GM18867 (cell line): ENCODE measurements around the gene XYLB.

Source experiments
- ATAC-seq: cut with Tn5 transposase; IDR thresholded peaks from one replicate; pipeline ENCODE4 v1.9.1; 2021; ENCODE audit warnings: mild to moderate bottlenecking, moderate library complexity; ENCODE audit not compliant: unreplicated experiment

Gene XYLB

DNA sequence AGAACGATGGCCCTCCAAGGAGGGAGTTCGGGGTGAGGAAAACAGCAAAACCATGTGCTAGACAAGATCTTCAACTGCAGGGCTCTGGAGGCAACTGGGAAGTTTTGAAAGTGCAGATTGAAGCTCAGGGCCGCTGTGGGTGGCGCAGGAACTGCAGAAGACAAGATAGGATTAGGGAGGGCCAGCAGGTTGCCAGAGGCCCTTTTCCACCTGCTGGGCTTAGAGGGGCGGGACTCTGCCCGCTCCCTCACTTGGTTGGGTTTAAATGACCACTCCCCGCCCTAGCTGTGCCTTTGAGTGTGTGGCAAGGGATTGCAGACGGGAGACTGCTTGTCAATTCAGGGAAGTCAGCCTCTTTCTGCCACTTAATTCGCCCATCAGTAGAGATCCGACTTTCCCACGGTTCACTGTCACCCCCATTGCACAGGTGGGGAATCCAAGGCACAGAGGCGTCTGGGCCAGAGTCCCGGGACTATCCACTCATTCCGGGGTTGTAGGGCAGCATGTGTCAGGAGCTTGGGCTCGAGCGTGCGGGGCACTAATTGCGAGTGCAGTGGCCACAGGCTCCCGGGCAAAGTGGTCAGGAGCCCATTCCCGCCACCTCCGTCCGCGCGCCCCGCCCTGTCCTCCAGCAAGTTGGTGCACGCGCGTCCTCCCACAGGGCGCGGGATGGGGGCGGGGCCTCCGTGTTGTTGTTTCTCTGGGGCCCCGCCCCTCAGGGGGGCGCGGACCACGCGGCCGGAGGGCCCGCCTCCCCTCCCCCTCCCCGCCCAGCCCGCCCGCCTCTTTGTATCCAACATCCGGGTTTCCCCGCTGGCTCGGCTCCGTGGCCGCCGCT lies 106.7 kb downstream of the XYLB start, which contains the start of gene ACVR2B:
TSS of gene ACVR2B (plus strand) at position 816 of the 838 bp plus-strand sequence. CDS start 433 bp downstream, outside the sequence.
- ATAC-seq: peak; percentile 52

DNA sequence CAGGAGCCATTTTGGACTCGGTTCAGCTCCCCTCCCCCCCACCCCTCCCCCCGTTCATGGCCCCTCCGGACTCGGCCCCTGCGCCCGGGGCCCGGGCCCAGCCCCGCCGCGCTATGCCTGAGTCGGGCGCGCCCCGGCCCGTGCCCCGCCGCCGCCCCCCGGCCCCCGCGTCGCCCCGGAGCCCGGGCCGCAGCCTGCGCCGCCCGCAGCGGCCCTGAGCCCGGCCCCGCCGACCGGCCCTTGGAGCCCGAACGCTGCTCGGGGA lies 107.3 kb downstream of the XYLB start:
- ATAC-seq: no peak

DNA sequence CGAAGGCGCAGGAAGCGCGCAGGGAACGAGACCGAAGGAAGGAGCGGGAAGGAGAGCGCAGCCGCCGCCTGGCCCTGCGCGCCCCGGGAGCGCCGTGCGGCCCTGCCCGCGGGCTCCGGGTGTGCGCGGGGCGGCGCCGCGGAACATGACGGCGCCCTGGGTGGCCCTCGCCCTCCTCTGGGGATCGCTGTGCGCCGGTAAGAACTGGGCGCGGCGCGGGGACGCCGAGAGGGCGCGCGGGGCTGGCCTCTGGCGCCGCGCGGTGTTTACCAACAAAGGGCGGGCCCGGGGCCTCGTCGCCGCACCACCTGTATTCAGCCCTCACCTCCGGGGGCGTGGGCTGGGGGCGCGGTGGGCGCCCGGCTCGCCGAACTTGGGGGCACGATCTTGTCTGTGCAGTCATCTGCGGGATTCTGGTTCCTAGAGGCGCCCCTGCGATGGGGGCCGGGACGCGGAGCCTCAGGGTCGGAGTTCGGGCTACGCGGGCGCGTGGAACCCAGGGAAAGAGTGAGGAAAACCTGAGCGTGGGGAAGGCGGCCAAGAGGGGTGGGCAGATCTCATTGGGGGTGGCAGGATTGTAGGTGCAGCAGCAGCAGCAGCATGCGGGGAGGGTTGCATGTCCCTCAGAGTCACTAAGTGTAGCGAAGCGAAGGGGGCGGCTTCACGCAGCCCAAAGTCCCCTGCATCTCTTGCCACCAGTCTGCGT lies 107.7 kb downstream of the XYLB start:
- ATAC-seq: peak; percentile 39

DNA sequence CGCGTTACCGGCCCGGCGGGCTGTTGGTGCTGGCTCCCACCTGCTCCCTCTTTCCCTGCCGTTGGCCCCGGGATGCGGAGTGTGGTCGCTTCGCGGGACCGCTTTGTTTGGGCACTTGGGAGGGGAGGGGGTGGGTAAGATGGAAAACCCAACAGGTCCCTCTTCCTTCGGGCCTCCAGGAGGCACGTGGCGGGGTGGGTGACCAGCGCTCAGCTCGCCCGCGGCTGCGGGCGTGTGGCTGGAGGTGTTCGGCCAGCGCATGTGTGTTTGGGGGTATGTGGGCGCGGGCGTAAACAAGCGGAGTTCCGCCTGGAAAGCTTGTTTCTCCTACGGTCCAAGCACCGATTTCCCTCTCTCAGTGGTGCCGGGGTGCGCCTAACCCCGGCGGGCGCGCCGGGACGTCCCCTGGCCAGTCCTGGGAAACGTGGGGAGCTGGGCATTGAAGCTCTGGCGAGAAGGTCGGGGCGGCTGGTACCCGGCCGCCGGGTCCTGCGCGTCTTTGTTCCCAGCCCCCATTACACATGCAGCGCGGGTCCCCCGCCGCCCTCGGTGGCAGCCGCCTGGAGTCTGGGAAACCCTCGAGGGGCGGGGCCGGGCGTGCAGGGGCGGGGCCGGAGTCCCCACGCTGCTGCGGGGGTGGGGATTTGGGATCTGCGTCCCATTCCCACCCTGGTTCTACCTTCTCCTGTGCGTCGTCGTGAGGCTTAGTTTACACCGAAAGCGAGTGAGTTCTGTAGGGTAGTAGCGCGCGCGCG lies 108.5 kb downstream of the XYLB start:
- ATAC-seq: peak; percentile 25

DNA sequence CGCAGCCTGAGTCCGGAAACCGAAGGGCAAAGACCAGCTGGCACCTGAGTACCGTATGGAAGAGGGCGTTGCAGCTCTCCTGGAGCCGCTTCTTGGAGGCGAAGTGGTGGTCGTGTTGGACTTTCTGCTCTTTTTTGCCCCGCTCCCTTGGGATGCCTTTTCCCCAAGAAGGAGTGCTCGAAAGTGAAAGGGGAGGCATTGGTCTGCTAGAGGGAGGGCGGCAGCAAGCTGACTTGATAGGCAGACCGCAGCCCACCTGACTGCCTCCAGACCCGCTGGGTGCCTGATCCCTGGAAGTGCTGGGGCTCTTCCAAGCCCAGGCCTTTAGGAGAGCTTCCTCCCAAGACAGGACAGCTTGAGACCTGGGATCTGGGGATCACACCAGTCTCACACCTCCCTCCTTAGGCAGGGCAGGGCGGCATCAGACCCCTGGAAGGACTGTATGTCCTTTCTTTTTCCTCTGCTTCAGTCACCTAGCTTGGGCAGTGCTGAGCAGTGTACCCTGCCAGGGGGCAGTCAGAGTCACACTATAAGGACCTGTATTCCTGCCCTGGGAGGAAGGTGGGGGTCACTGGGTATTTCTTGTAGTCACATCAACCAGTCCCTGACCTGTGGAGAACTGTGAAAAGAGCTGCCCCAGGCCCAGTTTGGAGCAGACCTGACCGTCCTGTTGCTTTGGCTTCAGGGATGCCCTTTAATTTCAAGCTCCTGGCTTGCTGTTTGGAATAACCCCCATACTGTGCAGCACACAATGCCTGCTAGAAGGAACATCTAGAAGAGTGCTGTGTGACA lies 109.2 kb downstream of the XYLB start:
- ATAC-seq: peak; percentile 49

DNA sequence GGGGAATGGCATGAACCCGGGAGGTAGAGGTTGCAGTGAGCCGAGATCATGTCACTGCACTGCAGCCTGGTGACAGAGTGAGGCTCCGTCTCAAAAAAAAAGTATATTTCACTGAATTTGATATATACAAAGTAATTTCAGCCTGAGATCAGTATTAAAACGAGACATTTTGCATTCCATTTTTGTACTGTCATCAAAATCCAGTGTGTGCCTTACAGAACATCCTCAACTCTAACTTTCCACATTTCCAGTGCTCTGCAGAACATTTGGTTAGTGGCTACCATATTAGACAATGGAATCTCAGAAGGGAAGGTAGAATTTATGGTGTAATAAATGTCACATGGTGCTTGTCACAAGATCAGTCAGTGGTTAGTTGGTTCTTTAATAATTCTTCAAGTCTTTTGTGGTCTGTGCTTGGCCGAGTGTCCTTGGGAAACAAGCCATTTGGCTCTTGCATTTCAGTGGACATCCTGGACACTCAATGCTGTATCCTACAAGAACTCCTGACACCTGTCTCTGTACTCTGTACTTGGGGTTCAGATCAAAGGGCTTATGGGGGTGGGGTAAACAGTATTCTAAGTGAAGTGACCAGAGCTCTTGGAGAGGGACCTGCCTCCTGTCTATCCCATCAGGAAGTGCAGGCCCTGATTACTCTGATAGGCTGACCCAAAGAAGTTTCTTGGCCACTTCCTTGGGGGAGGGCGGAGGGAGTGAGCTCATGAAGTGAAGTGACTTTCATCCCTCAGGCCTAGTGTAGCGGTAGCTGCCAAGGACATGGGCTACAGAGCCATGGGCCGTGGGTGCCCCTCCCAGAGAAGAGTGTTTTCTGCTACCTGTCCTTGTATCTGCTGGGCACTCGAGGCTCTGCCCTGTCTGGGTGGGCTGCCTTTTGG lies 110.8 kb downstream of the XYLB start:
- ATAC-seq: no peak

DNA sequence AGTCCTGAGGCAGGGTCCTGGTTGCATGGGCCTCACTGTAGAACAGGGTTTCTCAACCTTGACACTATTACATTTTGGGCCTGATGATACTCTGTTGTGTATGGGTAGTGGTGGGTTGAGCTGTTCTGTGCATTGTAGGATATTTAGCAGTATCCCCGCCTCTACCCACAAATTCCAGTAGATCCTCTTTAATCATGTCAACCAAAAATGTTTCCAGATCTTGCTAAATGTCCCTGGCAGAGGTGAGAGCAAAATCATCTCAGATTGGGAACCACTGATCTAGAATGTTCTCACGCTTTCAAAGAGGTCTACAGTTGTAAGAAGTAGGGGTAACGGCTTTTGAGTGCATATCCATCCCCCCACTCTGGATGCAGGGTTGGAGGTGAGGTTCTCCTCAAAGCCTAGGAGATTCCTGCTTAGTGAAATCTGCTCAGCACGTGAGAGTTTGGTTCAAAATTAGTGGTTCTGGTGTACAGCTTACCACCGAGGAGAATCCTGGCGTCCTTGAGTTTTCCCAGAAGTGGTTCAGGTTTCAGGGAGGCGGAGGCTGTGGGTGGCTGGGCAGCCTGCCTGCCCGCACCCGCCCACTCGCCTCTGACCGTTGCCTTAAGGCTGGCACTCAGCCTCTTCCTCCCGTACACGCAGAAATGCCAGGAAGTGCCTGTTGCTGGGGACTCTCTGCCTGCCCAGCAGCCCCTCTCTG lies 112.4 kb downstream of the XYLB start:
- no peak for ATAC-seq

DNA sequence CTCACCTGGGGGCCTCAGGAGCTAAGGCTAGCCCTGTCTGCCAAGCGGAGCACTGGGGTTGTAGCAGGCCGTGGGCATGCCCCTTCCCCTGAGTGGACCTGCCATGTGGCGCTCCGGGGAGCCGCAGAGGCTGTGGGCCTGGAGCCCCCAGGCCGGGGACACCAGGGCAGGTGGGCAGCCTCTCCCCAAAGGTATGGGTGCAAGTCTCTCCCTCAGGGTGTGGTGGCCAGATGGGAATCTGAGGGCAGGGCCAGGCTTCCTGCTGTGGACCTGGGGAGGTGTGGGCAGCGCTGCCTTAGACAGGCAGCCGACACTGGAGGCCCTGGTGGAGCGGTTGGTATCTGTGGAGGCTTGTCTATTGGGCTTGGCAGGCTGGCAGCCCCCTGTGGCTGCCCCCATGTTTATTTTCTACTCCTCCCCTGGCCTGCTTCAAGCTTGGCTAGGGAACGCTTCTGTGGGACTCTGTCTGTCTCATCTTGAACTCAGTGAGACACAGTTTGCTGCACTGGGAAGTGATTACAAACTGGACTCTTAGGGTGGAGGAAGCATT lies 113.0 kb downstream of the XYLB start:
- no peak for ATAC-seq

DNA sequence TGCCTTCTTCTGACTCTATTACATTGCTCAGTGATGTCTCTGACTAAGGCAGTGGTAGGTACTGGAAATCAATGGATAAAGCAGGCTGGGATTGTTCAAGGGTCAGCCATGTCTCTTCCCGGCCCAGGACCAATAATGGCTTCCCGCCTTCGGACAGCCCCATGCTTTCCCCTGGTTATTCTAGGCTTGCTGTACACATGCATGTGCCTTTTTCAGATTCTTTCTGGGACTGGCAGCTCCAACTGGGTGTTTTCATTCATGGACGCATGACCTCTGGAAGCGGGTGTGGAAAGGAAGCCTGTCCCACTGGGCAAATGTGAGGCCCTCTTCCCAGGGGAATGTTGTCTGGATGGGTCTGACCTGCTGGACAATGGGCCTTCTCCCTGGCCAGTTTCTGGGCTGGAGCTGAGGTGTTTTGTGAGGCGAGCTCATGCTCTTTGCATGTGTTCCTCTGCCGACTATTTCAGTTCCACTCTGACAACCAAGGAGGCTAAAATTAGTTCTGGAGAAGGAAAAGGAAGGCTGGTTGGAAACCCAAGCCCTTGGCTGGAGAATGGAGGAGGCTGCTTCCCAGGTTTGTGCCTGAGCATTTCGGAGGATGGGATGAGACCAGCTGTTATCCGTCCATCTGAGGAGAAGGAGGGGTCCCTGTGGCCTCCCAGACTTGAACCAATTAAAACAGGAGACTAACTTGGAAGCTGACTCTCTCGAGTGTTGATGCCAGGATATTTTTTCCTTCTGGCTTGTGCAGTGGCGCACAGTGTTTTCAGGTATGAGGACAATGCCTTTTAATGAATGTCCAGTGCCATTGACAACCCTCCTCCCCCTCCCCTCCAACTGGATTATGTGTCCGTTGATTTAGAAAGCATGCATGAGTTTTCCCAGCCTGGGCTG lies 114.0 kb downstream of the XYLB start:
- ATAC-seq: no peak
